HCT116 (cell line): ENCODE data around the gene COX20. TPM values are rescaled to one million over a fixed set of nuclear protein-coding genes. Genes with fewer than 3 reads are reported as not detected.

Source experiments
- ATAC-seq: fragments of 200-7000 bp; cut with Tn5 transposase; 2 replicates; pipeline ENCODE4 v1.9.1; 2020; ENCODE audit warnings: mild to moderate bottlenecking, moderate library complexity
- BruUV-seq: library from RNA; stranded (reverse); fragments of 400-500 nt; replicated peaks from 2 replicates; lab custom pipeline; 2021; lab: Mats Ljungman, UMichigan
- CTCF ChIA-PET: fragments of 300-600 bp; sonication (Branson Sonifier 250); formaldehyde crosslinking; loops from one replicate; lab custom pipeline; 2021; ENCODE audit warnings: antibody characterized with exemption; lab: Charles Lee
- POLR2A ChIA-PET: fragments of 300-600, 350-600 bp; sonication (Branson Sonifier 250); formaldehyde crosslinking; loops from one replicate; lab custom pipeline; 2021; ENCODE audit warnings: antibody characterized with exemption; lab: Charles Lee
- RAD21 ChIA-PET, 2 experiments: fragments of 300-600 bp; sonication (Branson Sonifier 250); formaldehyde crosslinking; loops; one replicate each; lab custom pipeline; 2023; ENCODE audit warnings: low total read pairs in 2 of 2; ENCODE audit not compliant: uncharacterized antibody in 2 of 2, unreplicated experiment in 2 of 2, low non-redundant PET in 1 of 2; lab: Charles Lee
- DNase-seq: peaks from one replicate; pipeline ENCODE4 v3.0.0-alpha.2; 2010; ENCODE audit warnings: low read depth, low spot score
- H2AFZ ChIP-seq: fragments of 200-600 bp; shearing (Covaris generic), sonication (generic); 2 replicates; pipeline ENCODE4 v1.6.1; 2017; ENCODE audit warnings: low read depth, mixed run types, mixed read lengths, antibody characterized with exemption, low read length; ENCODE audit not compliant: poor library complexity, severe bottlenecking
- H3K27ac ChIP-seq: 2 replicates; pipeline ENCODE4 v1.5.1; 2012; ENCODE audit warnings: low read depth, low read length
- H3K27me3 ChIP-seq: fragments of 200-600 bp; sonication (generic); 2 replicates; pipeline ENCODE4 v1.6.1; 2016; ENCODE audit warnings: mixed run types, low read length, mixed read lengths; ENCODE audit not compliant: insufficient read depth
- H3K36me3 ChIP-seq, 2 experiments: fragments of 200-500 bp in 1 of 2; fragments of 200-600 bp in 1 of 2; sonication (Bioruptor generic) in 1 of 2; sonication (generic) in 1 of 2; 2 replicates each; pipeline versions ENCODE4 v1.5.1 to v1.6.1; 2014 to 2016; ENCODE audit warnings: low read length in 2 of 2, inconsistent platforms in 1 of 2, mixed read lengths in 1 of 2, mixed run types in 1 of 2; ENCODE audit not compliant: insufficient read depth in 2 of 2, control insufficient read depth in 1 of 2
- H3K4me1 ChIP-seq, 2 experiments: fragments of 200-600 bp in 1 of 2; sonication (generic) in 1 of 2; 2 replicates each; pipeline versions ENCODE4 v1.5.1 to v1.6.1; 2012 to 2017; ENCODE audit warnings: low read length in 2 of 2, inconsistent platforms in 1 of 2, mild to moderate bottlenecking in 1 of 2, mixed read lengths in 1 of 2, mixed run types in 1 of 2, moderate library complexity in 1 of 2; ENCODE audit not compliant: insufficient read depth in 2 of 2, control insufficient read depth in 1 of 2
- H3K4me2 ChIP-seq: fragments of 200-600 bp; sonication (generic); 2 replicates; pipeline ENCODE4 v1.6.1; 2017; ENCODE audit warnings: mixed run types, low read length, mixed read lengths
- H3K4me3 ChIP-seq, 2 experiments: fragments of 200-600 bp in 1 of 2; sonication (generic) in 1 of 2; replicated peaks in 1 of 2; 2 replicates each; pipeline ENCODE4 v1.5.1; 2011 to 2016; ENCODE audit warnings: low read length in 2 of 2, control low read depth in 1 of 2, low read depth in 1 of 2, mild to moderate bottlenecking in 1 of 2, mixed read lengths in 1 of 2, mixed run types in 1 of 2
- H3K79me2 ChIP-seq: fragments of 200-600 bp; sonication (generic); 2 replicates; pipeline ENCODE4 v1.6.1; 2017; ENCODE audit warnings: mild to moderate bottlenecking, mixed run types, low read length, moderate library complexity, mixed read lengths; ENCODE audit not compliant: insufficient read depth
- H3K9ac ChIP-seq: fragments of 200-600 bp; sonication (generic); 2 replicates; pipeline ENCODE4 v1.6.1; 2016; ENCODE audit warnings: low read length, mixed read lengths
- H3K9me2 ChIP-seq: fragments of 200-600 bp; sonication (generic), shearing (Covaris generic); 2 replicates; pipeline ENCODE4 v1.6.1; 2017; ENCODE audit warnings: mixed run types, mild to moderate bottlenecking, moderate library complexity; ENCODE audit not compliant: insufficient read depth
- H3K9me3 ChIP-seq, 2 experiments: fragments of 200-500 bp in 1 of 2; fragments of 200-600 bp in 1 of 2; sonication (Bioruptor generic) in 1 of 2; sonication (generic) in 1 of 2; 2 replicates each; pipeline ENCODE4 v1.6.1; 2014 to 2017; ENCODE audit warnings: low read length in 2 of 2, mixed read lengths in 2 of 2, inconsistent platforms in 1 of 2, low read depth in 1 of 2, mild to moderate bottlenecking in 1 of 2, mixed run types in 1 of 2, moderate library complexity in 1 of 2; ENCODE audit not compliant: control insufficient read depth in 1 of 2, insufficient read depth in 1 of 2
- H4K20me1 ChIP-seq: fragments of 200-600 bp; sonication (generic), shearing (Covaris generic); 2 replicates; pipeline ENCODE4 v1.6.1; 2017; ENCODE audit warnings: mixed run types, mild to moderate bottlenecking, moderate library complexity; ENCODE audit not compliant: insufficient read depth
- CBX3 ChIP-seq: IDR thresholded peaks from 2 replicates; pipeline ENCODE4 v1.6.1; 2012; ENCODE audit warnings: low read depth
- EGR1 ChIP-seq: IDR thresholded peaks from 2 replicates; pipeline ENCODE4 v1.6.1; 2012; ENCODE audit warnings: low read depth
- ELF1 ChIP-seq: IDR thresholded peaks from 2 replicates; pipeline ENCODE4 v1.6.1; 2012; ENCODE audit warnings: low read depth, borderline replicate concordance
- EZH2phosphoT487 ChIP-seq: fragments of 200-600 bp; IDR thresholded peaks from 2 replicates; pipeline ENCODE4 v1.6.1; 2018; ENCODE audit warnings: antibody characterized with exemption, borderline replicate concordance
- POLR2A ChIP-seq: IDR thresholded peaks from 2 replicates; pipeline ENCODE4 v1.7.0; 2011; ENCODE audit warnings: borderline replicate concordance; ENCODE audit not compliant: insufficient read depth, insufficient read length; ENCODE audit errors: extremely low read depth
- POLR2AphosphoS5 ChIP-seq: IDR thresholded peaks from 2 replicates; pipeline ENCODE4 v1.6.1; 2011; ENCODE audit warnings: mild to moderate bottlenecking, low read depth, low read length, moderate library complexity
- RAD21 ChIP-seq: IDR thresholded peaks from 2 replicates; pipeline ENCODE4 v1.6.1; 2012; ENCODE audit warnings: low read depth, mild to moderate bottlenecking
- SIN3A ChIP-seq: IDR thresholded peaks from 2 replicates; pipeline ENCODE4 v1.6.1; 2012; ENCODE audit warnings: low read depth
- TCF7L2 ChIP-seq: IDR thresholded peaks from 2 replicates; pipeline ENCODE4 v1.7.0; 2011; ENCODE audit warnings: borderline replicate concordance, inconsistent platforms; ENCODE audit not compliant: insufficient read depth, insufficient read length; ENCODE audit errors: extremely low read depth
- YY1 ChIP-seq: IDR thresholded peaks from 2 replicates; pipeline ENCODE4 v1.6.1; 2011; ENCODE audit warnings: low read length, low read depth, moderate library complexity, mild to moderate bottlenecking; ENCODE audit not compliant: insufficient replicate concordance; ENCODE audit errors: extremely low read depth
- ZNF274 ChIP-seq: fragments of 200-500 bp; sonication (Bioruptor generic); IDR thresholded peaks from 2 replicates; pipeline ENCODE4 v1.6.1; 2014; ENCODE audit warnings: mild to moderate bottlenecking, low read depth, low read length, inconsistent platforms
- intact Hi-C: fragments of 100-400 bp; cut with micrococcal nuclease; formaldehyde crosslinking; loops from 2 replicates; pipeline ENCODE4 v1.10.0; 2022
- total RNA-seq: library from RNA; stranded (reverse); gene quantifications from one replicate; pipeline ENCODE4 v1.2.1, GENCODE V29; 2021; ENCODE audit not compliant: unreplicated experiment
- TF ChIP-seq, protein P1 (sequence below): IDR thresholded peaks from 2 replicates; pipeline ENCODE4 v1.6.1; 2012
- TF ChIP-seq, protein P2 (sequence below): IDR thresholded peaks from 2 replicates; pipeline ENCODE4 v1.6.1; 2012

COX20 gene
- total RNA-seq, 1 experiment from 2014 or later: 48.1 TPM

DNA sequence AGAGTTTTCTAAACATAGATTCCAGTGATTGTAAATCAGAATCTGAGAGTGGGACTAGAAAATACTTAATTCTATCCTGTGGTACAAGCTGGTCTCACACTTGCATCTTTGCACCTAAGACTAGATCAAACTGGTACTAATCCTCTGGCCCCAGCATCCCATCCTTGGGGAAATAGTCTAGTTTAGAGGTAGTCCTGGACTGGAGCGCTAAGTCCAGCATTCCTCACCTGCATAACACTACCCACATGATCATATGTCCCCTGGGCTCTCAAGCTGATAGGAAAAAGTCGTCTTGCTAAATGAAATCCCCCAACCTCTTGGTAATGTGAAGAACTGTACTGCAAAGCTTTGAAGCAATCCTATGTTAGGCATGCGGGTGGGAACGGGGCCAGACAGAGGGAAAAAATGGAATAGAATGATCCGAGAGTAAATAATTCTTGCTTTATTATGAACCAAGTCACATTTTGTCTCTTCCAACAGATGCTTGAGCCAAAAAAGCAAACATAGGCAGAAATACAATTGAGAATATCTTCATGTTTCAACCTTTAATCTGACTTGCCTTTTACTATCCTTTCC is 4.8 kb downstream of the COX20 start:
- no peak overlapping the region for H3K9ac ChIP-seq
- peaks cover 34 to 36% of the 10 kb centered on the region in 2 experiments for H3K36me3 ChIP-seq
- H3K9me2 ChIP-seq: no peaks in the 10 kb centered on the region
- TF ChIP-seq TCF7L2 (no peak), RAD21 (no peak), YY1 (no peak), POLR2A (no peak), ELF1 (no peak), ZNF274 (no peak), SIN3A (peak; percentile 22; the same call in 1 of the 2 replicates), EGR1 (no peak), POLR2AphosphoS5 (peak; percentile 5; the same call in 1 of the 2 replicates), CBX3 (no peak), EZH2phosphoT487 (no peak)
- TF ChIP-seq, protein P1, sequence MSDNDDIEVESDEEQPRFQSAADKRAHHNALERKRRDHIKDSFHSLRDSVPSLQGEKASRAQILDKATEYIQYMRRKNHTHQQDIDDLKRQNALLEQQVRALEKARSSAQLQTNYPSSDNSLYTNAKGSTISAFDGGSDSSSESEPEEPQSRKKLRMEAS: 0 out of 2 replicates have a peak, but pooled peaks have one; percentile 12
- TF ChIP-seq, protein P2, sequence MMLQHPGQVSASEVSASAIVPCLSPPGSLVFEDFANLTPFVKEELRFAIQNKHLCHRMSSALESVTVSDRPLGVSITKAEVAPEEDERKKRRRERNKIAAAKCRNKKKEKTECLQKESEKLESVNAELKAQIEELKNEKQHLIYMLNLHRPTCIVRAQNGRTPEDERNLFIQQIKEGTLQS: no peak
- CTCF ChIA-PET: interaction anchor here (1.8 kb wide), 1 partner anchor 202 kb away, joined by 5 read pairs; no protein-coding TSS in a partner anchor
- peaks cover 21% of the 10 kb centered on the region; the same call in 1 of the 2 replicates for H4K20me1 ChIP-seq
- DNase-seq: no peak
- no peak overlapping the region for H2AFZ ChIP-seq
- POLR2A ChIA-PET: interaction anchor here (0.7 kb wide), 1 partner anchor 9 kb away, joined by 3 read pairs; no protein-coding TSS in a partner anchor
- peaks cover 86% of the 10 kb centered on the region for H3K79me2 ChIP-seq
- H3K4me1 ChIP-seq: peaks cover 0 to 26% of the 10 kb centered on the region in 2 experiments; a peak in 3 of 4 replicates
- no peak overlapping the region; the same call in 1 of the 2 replicates for H3K27ac ChIP-seq
- RAD21 ChIA-PET: no interaction called here
- H3K27me3 ChIP-seq: no peaks in the 10 kb centered on the region
- intact Hi-C loops: no loop called here
- no peak for ATAC-seq
- no peak overlapping the region for H3K4me3 ChIP-seq
- no peaks in the 10 kb centered on the region for H3K9me3 ChIP-seq
- no TSS peak for BruUV-seq
- no peak overlapping the region for H3K4me2 ChIP-seq
